Uterus (tissue), 2 donors: ENCODE data around the gene CILP.

Experiments used
- CTCF ChIP-seq, 4 experiments: fragments of 200-600 bp in 2 of 4; fragments of 450-650 bp in 2 of 4; sonication (generic) in 2 of 4; IDR thresholded peaks; one replicate each; pipeline ENCODE4 v1.5.1; 2016 to 2019; ENCODE audit warnings: antibody characterized with exemption in 4 of 4, mild to moderate bottlenecking in 2 of 4, moderate library complexity in 1 of 4
- POLR2A ChIP-seq, 2 donors: fragments of 450-650 bp; IDR thresholded peaks; one replicate each; pipeline ENCODE4 v1.6.1; 2016; ENCODE audit warnings: antibody characterized with exemption in 2 of 2, mild to moderate bottlenecking in 1 of 2, moderate library complexity in 1 of 2

GRCh38 chr15:65198571-65198970 lies 12.7 kb downstream of the CILP start:
- no peak for TF ChIP-seq POLR2A (IDR thresholded peaks at IDR 0.05)
- TF ChIP-seq CTCF (IDR thresholded peaks at IDR 0.05), result no peak
